NOMO-1 treated with DMSO at 0.1 percent for 48 hours (cell line): ENCODE data around the gene CYFIP1.

Experiments used
- DNase-seq: peaks from one replicate; lab custom pipeline; 2025; ENCODE audit not compliant: unreplicated experiment; lab: John Stamatoyannopoulos, UW

The CYFIP1 gene

DNA sequence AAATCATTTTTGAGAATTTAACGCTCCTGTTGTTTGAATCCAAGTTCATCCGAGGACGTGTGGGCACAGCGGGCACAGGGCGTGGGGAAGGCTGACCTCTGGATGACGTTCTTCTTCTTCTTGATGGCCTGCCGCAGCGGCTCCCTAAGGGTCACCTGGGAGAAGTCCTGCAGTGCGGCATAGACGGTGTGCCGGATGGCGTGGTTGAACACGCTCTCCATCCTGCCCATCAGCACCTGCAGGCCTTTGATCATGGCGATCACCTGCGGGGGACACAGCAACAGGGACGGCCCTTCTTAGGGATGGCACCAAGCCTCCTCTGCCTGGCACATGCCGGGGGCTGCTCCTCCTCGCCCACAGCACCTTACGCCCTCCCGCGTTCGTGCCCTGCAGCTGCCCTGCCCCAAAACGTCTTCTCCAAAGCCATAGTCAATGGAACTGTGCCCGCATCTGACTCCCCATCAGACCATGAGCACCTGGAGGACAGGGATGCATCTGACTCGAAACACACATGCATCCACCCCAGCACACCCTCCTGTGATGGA, 61.5 kb downstream of the CYFIP1 start:
- no peak for DNase-seq

- no peak for DNase-seq
These were observed 62.1 kb downstream of the CYFIP1 start for GRCh38 chr15:22918056-22918455.

DNA sequence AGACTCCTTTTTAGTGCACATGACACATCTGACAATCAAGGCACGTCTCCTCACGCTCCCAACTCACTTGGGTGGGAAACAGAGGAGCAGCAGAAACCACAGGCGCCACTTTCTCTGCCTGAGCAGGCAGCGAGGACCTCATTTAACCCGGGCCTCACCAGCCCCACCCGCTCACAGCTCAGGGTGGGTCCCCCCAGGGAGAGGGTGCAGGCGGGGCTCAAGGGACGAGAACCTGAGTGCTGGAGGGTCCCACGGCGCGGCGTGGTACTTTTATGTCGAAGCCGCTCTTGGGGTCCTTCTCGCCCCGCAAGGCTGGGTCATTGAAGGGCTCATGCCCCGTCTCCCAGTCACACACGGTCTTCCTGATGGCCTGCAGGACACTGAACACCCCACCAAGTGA, 62.6 kb downstream of the CYFIP1 start:
- DNase-seq, result no peak

GRCh38 chr15:22916606-22917350, 63.4 kb downstream of the CYFIP1 start:
- DNase-seq, result no peak

DNA sequence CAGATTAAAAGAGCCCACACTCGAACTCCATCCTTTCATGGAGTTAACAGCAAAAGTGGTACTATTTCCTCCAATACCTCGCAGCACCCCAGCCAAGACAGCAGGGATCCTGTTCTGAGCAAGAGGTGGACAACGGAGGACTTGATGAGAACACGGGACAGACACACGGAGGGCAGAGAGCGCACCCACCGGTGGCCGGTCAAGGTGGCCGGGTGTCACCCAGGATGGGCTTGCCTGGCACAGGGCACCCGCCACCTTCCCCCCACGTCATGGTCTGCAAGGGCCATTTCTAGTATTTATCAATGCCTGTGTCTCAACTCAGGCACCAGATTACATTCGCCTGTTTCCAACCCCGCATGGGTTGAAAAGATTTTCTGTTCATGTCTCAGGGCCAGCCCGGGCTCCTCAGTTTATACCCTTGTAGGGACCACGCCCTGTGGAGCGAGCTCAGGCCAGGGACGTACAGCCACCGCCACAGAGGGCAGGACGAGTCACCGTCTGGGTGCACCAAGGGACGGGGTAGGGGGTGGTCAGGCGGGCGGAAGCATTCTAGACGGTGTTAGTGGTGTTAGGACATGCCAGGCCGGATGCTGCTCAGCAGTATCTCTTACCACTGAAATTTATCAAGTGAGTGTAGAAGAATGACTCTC, 64.2 kb downstream of the CYFIP1 start:
- no peak for DNase-seq

DNA sequence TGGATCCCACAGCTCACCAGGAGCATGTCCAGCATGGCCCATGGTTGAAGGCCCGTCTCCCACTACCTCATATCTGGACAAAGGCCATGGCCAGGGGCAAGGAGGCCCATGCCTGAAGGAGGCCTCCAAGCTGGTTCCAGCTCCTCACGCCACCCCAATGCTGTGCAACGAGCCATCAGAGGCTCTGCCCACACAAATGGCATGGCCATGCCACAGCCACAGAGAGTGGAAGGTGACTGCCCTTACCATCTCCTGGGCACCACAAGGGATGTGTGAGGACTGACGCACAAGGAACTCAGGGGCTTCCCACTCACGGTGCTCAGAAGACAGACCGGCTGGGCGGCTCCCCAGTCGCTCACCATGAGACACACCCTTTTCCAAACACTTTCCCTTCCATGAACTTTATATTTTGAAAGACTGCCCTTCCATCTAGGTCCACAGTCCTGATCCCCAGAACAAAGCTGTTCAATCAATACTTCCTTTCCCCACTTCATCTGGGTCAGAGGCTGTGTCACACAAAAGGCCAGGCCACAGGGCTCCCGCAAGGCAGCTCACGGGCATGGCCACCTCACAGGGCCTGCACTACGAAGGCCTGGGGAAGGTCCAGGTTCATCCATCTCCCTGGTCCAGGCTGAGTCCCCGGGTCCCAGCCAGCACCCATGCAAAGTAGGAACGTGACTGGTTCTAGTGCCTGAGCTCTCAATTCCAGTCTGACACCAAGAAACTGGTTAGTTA, 66.4 kb downstream of the CYFIP1 start:
- DNase-seq, result no peak

DNA sequence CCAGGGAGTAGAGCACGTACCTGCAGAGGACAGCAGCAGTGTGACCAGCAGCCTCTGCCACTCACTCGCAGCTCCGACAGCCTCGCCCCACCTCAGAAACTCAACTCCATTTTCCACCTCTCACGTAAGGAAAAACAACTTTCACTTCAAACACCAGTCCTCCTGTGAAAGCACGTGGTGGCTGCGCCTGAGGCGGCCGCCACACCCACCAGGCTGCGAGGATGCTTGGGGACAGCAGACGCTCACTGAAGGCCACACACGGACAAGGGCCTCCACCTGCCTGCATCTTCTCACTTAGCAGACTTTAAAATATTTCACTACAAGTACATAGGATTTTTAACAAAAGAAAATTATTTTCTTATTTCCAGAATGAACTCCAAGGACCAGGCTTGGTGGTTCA, 67.9 kb downstream of the CYFIP1 start:
- no peak for DNase-seq

GRCh38 chr15:22911306-22911705, 68.9 kb downstream of the CYFIP1 start:
- no peak for DNase-seq

- no peak for DNase-seq
These were observed 71.3 kb downstream of the CYFIP1 start for GRCh38 chr15:22908830-22909229.

- DNase-seq, result no peak
These were observed 72.8 kb downstream of the CYFIP1 start for GRCh38 chr15:22907161-22907950.

- no peak for DNase-seq
These were observed 75.4 kb downstream of the CYFIP1 start for GRCh38 chr15:22904736-22905135.

DNA sequence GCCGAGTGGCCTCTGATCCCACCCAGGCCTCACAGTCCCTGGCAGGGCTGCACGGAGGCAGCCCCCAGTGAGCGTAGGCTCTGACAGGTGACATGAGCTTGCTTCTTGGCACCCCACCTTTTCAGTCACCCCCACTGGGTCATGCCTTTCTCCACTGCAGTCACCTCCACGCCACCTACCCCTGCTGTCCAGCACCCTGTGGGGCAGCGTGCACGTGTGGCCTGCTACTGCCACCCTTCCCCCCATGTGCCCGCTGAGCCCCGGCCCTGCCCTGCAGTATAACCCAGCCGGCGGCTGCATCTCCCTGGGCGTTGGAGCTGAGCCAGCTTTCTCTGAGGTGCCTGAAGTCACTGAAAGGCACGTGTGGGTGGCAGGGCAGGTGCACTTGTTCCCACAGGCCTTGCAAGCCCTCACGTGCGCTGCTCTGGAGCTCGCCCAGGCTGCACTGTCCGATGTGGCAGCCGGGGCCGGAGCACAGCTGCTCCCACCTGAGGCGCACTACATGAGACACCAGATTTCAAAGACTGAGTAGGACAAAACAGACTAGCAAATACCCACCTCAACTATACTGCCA, 76.1 kb downstream of the CYFIP1 start:
- no peak for DNase-seq

- DNase-seq, result no peak
These were observed 76.7 kb downstream of the CYFIP1 start for GRCh38 chr15:22903427-22903826.

GRCh38 chr15:22902981-22903380, 77.2 kb downstream of the CYFIP1 start:
- no peak for DNase-seq

GRCh38 chr15:22902578-22902977, 77.6 kb downstream of the CYFIP1 start:
- no peak for DNase-seq

DNA sequence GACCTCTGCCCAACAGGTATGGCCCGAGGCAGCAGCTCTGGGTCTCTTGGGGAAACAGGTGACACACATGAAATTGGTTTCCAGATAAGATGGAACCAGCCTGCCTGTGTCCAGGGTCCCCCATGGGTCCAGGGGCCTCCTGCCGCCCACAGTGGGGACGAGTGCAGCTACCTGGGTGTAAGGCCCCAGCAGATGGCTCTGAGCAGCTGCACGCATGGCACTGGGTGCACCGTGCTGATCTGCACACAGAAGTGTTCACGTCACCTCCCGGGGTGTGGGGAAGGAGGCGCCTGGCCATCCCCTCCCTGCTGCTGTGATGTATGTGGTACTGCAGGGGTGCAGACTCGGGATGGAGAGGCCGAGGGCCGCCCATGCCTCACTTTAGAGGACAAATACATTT, 78.1 kb downstream of the CYFIP1 start:
- DNase-seq, result no peak

- DNase-seq, result no peak
These were observed 84.5 kb downstream of the CYFIP1 start for GRCh38 chr15:22895465-22896190.

GRCh38 chr15:22893881-22894280, 86.3 kb downstream of the CYFIP1 start:
- no peak for DNase-seq

DNA sequence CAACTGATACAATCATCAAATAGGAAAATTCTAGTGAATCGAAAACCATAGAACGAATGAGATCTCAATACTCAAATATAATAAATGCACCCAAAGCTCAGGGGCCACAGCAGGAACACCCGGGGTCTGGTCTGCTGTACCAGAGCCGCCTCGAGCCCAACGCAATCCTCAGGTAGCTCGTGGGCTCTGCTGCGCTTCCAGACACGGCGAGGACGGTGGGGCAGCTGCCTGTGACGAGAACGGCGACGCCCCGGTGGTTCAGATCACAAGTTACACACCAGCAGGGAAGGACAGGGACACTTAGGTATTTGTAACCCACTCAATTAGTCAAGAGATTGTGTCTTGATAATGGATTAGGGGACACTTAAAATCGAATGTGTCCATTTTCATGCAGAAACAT, 87.1 kb downstream of the CYFIP1 start:
- DNase-seq, result no peak

DNA sequence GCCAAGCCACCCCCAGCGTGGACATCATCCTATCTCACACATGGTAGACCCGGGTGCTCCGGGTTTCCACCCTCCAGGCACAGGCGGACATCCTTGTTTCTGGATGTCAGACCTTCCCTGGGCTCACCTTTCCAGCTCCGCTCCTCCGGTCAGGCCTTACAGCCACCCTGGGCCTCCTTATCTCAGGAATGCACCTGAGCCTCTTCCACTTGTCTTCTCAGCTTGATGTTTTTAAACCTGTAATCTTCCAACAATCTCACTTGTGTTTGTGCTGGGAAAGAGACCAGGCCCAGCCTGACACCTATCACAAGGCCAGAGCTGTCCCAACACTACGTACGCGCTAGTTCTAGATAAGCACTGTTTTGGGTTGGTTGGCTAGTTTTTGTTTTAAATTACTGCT, 87.8 kb downstream of the CYFIP1 start:
- no peak for DNase-seq
